Measurements from ENCODE around the gene SAMHD1. TPM values are rescaled to one million over a fixed set of nuclear protein-coding genes. Genes with fewer than 3 reads are reported as not detected.
"Not testable (repeated sequence)": the region's sequence is repeated elsewhere in the genome, so short reads cannot be mapped to it uniquely, and the experiment has no call there.

Gene SAMHD1
- total RNA-seq, 2 experiments from 2014 or later: 30.6 to 35.9 TPM

DNA sequence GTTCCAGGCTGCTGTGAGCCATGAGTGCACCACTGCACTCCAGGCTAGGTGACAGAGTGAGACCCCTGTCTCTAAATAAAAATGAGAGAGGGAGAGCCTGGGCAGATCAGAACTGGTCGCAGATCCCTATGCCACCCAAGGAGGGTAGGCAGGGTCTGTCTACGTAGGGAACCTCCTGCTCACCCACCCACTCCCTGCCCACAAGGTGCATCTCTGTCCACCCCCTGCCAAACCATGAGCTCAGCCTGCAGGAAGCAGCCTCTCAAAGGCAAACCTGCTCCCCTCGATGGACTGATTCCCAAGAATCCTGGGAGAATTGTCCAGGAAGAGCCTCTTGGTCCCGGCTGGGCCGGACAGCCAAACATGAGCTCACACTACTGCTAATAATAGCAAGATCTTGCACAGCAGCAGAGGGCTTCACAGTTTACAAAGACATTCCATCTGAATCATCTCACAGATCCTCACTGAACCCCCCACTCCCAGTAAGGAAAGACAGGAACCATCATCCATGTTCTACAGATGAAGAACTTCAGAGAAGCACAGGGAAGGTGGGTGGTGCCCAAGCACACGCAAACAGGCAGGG, 103.3 kb downstream of the SAMHD1 start:
- intact Hi-C loops (cut with micrococcal nuclease): no loop called here
- no peak for DNase-seq
- CTCF ChIA-PET: interaction anchor here (2.9 to 4.2 kb wide), 2 partner anchors 7 to 40 kb away, joined by 11 to 21 read pairs; no protein-coding TSS in a partner anchor
- Mint-ChIP-seq H3K27ac (no peak overlapping the region), H3K9me3 (peaks cover 3% of the 10 kb centered on the region), H3K27me3 (no peaks in the 10 kb centered on the region), H3K36me3 (ENCODE audit: low read depth) (no peaks in the 10 kb centered on the region), H3K4me3 (no peak overlapping the region), H3K4me1 (ENCODE audit: low read depth) (peaks cover 21% of the 10 kb centered on the region)
- TF ChIP-seq, protein P1, sequence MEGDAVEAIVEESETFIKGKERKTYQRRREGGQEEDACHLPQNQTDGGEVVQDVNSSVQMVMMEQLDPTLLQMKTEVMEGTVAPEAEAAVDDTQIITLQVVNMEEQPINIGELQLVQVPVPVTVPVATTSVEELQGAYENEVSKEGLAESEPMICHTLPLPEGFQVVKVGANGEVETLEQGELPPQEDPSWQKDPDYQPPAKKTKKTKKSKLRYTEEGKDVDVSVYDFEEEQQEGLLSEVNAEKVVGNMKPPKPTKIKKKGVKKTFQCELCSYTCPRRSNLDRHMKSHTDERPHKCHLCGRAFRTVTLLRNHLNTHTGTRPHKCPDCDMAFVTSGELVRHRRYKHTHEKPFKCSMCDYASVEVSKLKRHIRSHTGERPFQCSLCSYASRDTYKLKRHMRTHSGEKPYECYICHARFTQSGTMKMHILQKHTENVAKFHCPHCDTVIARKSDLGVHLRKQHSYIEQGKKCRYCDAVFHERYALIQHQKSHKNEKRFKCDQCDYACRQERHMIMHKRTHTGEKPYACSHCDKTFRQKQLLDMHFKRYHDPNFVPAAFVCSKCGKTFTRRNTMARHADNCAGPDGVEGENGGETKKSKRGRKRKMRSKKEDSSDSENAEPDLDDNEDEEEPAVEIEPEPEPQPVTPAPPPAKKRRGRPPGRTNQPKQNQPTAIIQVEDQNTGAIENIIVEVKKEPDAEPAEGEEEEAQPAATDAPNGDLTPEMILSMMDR (IDR thresholded peaks at IDR 0.05): no peak
- ATAC-seq: no peak
- POLR2A ChIA-PET: interaction anchor here (0.8 to 3.9 kb wide), 2 partner anchors 15 to 36 kb away, joined by 3 to 20 read pairs; a partner anchor contains a TSS

DNA sequence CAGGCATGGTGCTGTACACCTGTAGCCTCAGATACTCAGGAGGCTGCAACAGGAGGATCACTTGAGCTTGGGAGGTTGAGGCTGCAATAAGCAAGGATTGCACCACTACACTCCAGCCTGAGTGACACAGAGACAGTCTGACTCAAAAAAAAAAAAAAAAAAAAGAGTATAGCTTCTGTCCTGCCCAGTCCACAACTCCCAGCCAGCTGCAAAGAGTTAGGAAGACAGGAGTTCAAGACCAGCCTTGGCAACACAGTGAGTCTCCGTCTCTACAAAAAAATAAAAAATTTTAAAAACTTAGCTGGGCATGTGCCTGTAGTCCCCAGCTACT, 103.8 kb downstream of the SAMHD1 start:
- H3K9me3 Mint-ChIP-seq: peaks cover 3% of the 10 kb centered on the region
- CTCF ChIA-PET: interaction anchor here (1.1 to 4.2 kb wide), 3 partner anchors 8 to 74 kb away, joined by 3 to 21 read pairs (median 11); partner anchors contain the start of gene DSN1

DNA sequence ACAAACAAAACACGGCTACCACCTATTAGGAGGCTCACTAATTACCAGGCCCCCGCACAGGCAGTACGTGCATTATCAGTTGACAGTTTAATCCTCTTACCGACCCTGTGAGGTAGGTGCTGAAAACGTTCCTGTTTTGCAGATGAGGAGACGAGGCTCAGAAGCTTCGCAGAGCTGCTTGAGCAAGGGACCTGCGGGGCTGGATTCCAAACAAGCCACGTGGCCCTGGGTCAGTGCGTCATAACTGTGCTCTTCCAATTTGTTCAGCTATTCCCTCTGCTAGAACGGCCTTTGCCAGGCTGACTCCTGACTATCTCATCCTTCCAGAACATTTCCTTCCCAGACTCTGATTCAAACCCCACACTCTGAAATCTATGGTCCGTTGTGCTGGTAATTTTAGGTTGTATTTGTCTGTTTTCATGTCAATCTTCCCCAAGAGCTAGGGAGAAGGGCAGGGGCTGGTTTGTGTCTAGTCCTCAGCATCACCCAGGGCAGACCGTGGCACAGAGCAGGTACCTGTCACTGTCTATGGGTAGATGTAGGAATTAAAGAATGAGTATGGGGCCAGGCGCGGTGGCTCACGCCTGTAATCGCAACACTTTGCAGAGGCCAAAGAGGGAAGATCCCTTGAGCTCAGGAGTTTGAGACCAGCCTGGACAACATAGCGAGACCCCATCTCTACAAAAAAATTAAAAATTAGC, 104.3 kb downstream of the SAMHD1 start:
- ATAC-seq (no peak), DNase-seq (no peak)
- Mint-ChIP-seq H3K27me3 (no peaks in the 10 kb centered on the region), H3K36me3 (ENCODE audit: low read depth) (no peaks in the 10 kb centered on the region), H3K9me3 (peaks cover 3% of the 10 kb centered on the region), H3K4me1 (ENCODE audit: low read depth) (peaks cover 27% of the 10 kb centered on the region), H3K4me3 (no peak overlapping the region), H3K27ac (no peak overlapping the region)
- TF ChIP-seq, protein P1 (IDR thresholded peaks at IDR 0.05): no peak
- ChIA-PET POLR2A (interaction anchor here (0.6 to 3.9 kb wide), 4 partner anchors 9 to 230 kb away, joined by 3 to 20 read pairs (median 4); a partner anchor contains a TSS), CTCF (interaction anchor here (0.7 to 4.2 kb wide), 7 partner anchors 8 to 73 kb away, joined by 3 to 21 read pairs (median 4); partner anchors contain the start of gene DSN1)
- intact Hi-C loops (cut with micrococcal nuclease): no loop called here

More for the DNA sequence above, 103.8 kb downstream of the SAMHD1 start:
- TF ChIP-seq, protein P1 (IDR thresholded peaks at IDR 0.05): no peak
- Mint-ChIP-seq H3K36me3 (ENCODE audit: low read depth) (no peaks in the 10 kb centered on the region), H3K27me3 (no peaks in the 10 kb centered on the region), H3K27ac (no peak overlapping the region), H3K4me3 (no peak overlapping the region), H3K4me1 (ENCODE audit: low read depth) (peaks cover 24% of the 10 kb centered on the region)
- DNase-seq (no peak), ATAC-seq (no peak)
- intact Hi-C loops (cut with micrococcal nuclease): no loop called here
- POLR2A ChIA-PET: interaction anchor here (0.8 to 3.9 kb wide), 3 partner anchors 8 to 36 kb away, joined by 3 to 20 read pairs (median 6); a partner anchor contains a TSS

DNA sequence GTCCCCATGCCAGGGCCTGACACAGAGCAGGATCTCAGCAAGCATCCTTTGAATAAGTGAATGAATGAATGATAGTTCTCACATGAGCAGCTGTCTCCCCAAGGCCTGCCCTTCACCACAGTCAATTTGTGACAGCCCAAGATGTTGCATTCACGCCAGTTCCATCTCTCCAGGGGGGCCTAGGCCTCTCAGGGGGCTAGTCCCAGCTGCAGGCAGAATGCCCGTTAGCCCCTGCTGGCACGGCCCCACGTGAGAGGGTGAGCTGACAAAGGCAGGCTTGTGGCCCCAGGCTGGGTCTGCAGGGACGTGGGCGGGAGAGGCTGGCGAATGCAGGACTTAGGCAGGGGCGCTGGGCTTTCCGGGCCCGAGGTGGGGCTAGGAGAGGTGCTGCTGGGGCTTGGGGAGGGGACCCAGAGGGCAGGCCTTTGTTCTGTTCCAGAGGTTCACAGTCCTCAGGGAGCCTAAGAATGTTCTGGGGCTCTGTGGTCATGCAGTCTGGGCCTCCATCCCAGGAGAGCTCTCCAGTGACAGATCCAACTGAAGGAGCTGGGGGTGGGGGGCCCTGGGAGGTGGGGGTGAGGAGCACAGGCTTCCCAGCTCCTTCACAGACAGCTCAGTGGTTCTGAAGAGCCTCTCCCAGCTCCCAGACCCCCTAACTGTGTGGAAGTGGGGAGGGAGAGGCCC, 106.1 kb downstream of the SAMHD1 start:
- no peak for ATAC-seq
- POLR2A ChIA-PET: interaction anchor here (0.9 to 3.9 kb wide), 2 partner anchors 18 to 41 kb away, joined by 3 to 20 read pairs; a partner anchor contains a TSS
- Mint-ChIP-seq H3K27me3 (no peaks in the 10 kb centered on the region), H3K36me3 (ENCODE audit: low read depth) (no peaks in the 10 kb centered on the region), H3K4me1 (ENCODE audit: low read depth) (peaks cover 35% of the 10 kb centered on the region), H3K9me3 (no peaks in the 10 kb centered on the region), H3K4me3 (no peak overlapping the region), H3K27ac (peak overlapping the region; percentile 55)
- intact Hi-C loops (cut with micrococcal nuclease): no loop called here
- no peak for DNase-seq
- TF ChIP-seq, protein P1 (IDR thresholded peaks at IDR 0.05): no peak
- CTCF ChIA-PET: interaction anchor here (0.8 to 4.2 kb wide), 5 partner anchors 9 to 37 kb away, joined by 4 to 21 read pairs (median 6); a partner anchor contains a TSS

DNA sequence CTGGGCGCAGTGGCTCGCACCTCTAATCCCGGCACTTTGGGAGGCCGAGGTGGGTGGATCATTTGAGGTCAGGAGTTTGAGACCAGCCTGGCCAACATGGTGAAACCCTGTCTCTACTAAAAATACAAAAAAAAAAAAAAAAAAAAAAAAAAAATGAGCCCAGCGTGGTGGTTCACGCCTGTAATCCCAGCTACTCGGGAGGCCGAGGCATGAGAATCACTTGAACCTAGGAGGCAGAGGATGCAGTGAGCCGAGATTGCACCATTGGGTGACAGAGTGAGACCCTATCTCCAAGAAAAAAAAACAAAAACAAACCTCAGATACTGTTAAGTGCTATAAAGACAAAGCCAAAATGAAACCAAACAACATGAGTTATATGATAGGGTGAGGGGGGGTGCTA, 110.5 kb downstream of the SAMHD1 start:
- DNase-seq; intact Hi-C loops (cut with micrococcal nuclease); H3K4me3 Mint-ChIP-seq; H3K27me3 Mint-ChIP-seq; H3K9me3 Mint-ChIP-seq; H3K36me3 Mint-ChIP-seq (ENCODE audit: low read depth); ATAC-seq: not testable (repeated sequence)
- H3K4me1 Mint-ChIP-seq (ENCODE audit: low read depth): peaks cover 37% of the 10 kb centered on the region
- peak overlapping the region; percentile 60 for H3K27ac Mint-ChIP-seq
- ChIA-PET POLR2A (interaction anchor here (0.6 to 1.2 kb wide), 2 partner anchors 14 to 379 kb away, joined by 4 read pairs; no protein-coding TSS in a partner anchor), CTCF (interaction anchor here (1.1 to 1.4 kb wide), 2 partner anchors 31 to 32 kb away, joined by 3 to 4 read pairs; no protein-coding TSS in a partner anchor)
